Neuronal stem cell (in vitro differentiated cells): ENCODE results near the gene MEGF8.
A peak's percentile ranks its signal among the peaks of the same experiment; 100 is the strongest.

Source experiments
- DNase-seq: peaks from one replicate; pipeline ENCODE4 v3.0.0-alpha.2; 2013; ENCODE audit warnings: low spot score
- H2AFZ ChIP-seq: one replicate; pipeline ENCODE4 v1.6.1; 2013; ENCODE audit warnings: mild to moderate bottlenecking, low read length, inconsistent platforms
- H2AK5ac ChIP-seq: 2 replicates; pipeline ENCODE4 v1.6.1; 2013; ENCODE audit warnings: low read depth, mild to moderate bottlenecking, inconsistent platforms, low read length, moderate library complexity, mixed read lengths
- H2BK120ac ChIP-seq: 2 replicates; pipeline ENCODE4 v1.6.1; 2013; ENCODE audit warnings: low read depth, mild to moderate bottlenecking, inconsistent platforms, low read length, moderate library complexity, mixed read lengths
- H2BK12ac ChIP-seq: one replicate; pipeline ENCODE4 v1.6.1; 2013; ENCODE audit warnings: low read length, inconsistent platforms
- H2BK15ac ChIP-seq: 2 replicates; pipeline ENCODE4 v1.6.1; 2013; ENCODE audit warnings: mild to moderate bottlenecking, low read length, inconsistent platforms, mixed read lengths
- H2BK5ac ChIP-seq: one replicate; pipeline ENCODE4 v1.6.1; 2013; ENCODE audit warnings: inconsistent platforms, mild to moderate bottlenecking, low read length, moderate library complexity
- H3K14ac ChIP-seq: one replicate; pipeline ENCODE4 v1.6.1; 2013; ENCODE audit warnings: low read length, inconsistent platforms
- H3K18ac ChIP-seq: 2 replicates; pipeline ENCODE4 v1.6.1; 2013; ENCODE audit warnings: low read length, inconsistent platforms
- H3K23ac ChIP-seq: 2 replicates; pipeline ENCODE4 v1.6.1; 2013; ENCODE audit warnings: low read depth, mild to moderate bottlenecking, mixed read lengths, low read length, inconsistent platforms; ENCODE audit not compliant: poor library complexity
- H3K27ac ChIP-seq: replicated peaks from 3 replicates; pipeline ENCODE4 v1.5.1; 2013; ENCODE audit warnings: low read length, inconsistent platforms
- H3K27me3 ChIP-seq, 3 experiments: 2 replicates each; pipeline ENCODE4 v1.6.1; 2013; ENCODE audit warnings: low read length in 3 of 3, mild to moderate bottlenecking in 2 of 3, inconsistent platforms in 1 of 3, low read depth in 1 of 3, mixed read lengths in 1 of 3, moderate library complexity in 1 of 3; ENCODE audit not compliant: control insufficient read depth in 3 of 3, insufficient read depth in 3 of 3
- H3K36me3 ChIP-seq, 2 donors: replicated peaks in 1 of 2; 2 replicates each; pipeline ENCODE4 v1.6.1; 2013; ENCODE audit warnings: low read length in 2 of 2; ENCODE audit not compliant: control insufficient read depth in 2 of 2, insufficient read depth in 2 of 2
- H3K4ac ChIP-seq: 2 replicates; pipeline ENCODE4 v1.6.1; 2013; ENCODE audit warnings: inconsistent platforms, mild to moderate bottlenecking, low read length, moderate library complexity
- H3K4me1 ChIP-seq, 2 donors: 1 replicate in 1 of 2; 2 replicates in 1 of 2; pipeline ENCODE4 v1.6.1; 2013; ENCODE audit warnings: low read length in 2 of 2, low read depth in 1 of 2; ENCODE audit not compliant: control insufficient read depth in 2 of 2, insufficient read depth in 1 of 2
- H3K4me2 ChIP-seq: one replicate; pipeline ENCODE4 v1.6.1; 2013; ENCODE audit warnings: mild to moderate bottlenecking, low read length, inconsistent platforms; ENCODE audit not compliant: insufficient read depth, poor library complexity, severe bottlenecking
- H3K4me3 ChIP-seq, 2 donors: 2 replicates each; pipeline ENCODE4 v1.5.1; 2013; ENCODE audit warnings: low read length in 2 of 2, mild to moderate bottlenecking in 2 of 2, inconsistent platforms in 1 of 2, moderate library complexity in 1 of 2
- H3K79me1 ChIP-seq: one replicate; pipeline ENCODE4 v1.6.1; 2013; ENCODE audit warnings: low read depth, mild to moderate bottlenecking, inconsistent platforms, low read length, moderate library complexity
- H3K9ac ChIP-seq: one replicate; pipeline ENCODE4 v1.6.1; 2013; ENCODE audit warnings: mild to moderate bottlenecking, low read depth, low read length, inconsistent platforms; ENCODE audit not compliant: poor library complexity
- H3K9me3 ChIP-seq, 2 donors: replicated peaks in 1 of 2; 2 replicates each; pipeline versions ENCODE3 to v1.6.1; 2013; ENCODE audit warnings: low read length in 2 of 2, mild to moderate bottlenecking in 2 of 2, inconsistent platforms in 1 of 2, low read depth in 1 of 2, mixed read lengths in 1 of 2, moderate library complexity in 1 of 2; ENCODE audit not compliant: control insufficient read depth in 2 of 2, insufficient read depth in 1 of 2
- H4K8ac ChIP-seq: one replicate; pipeline ENCODE4 v1.6.1; 2013; ENCODE audit warnings: low read depth, mild to moderate bottlenecking, inconsistent platforms, low read length, moderate library complexity
- H4K91ac ChIP-seq: one replicate; pipeline ENCODE4 v1.6.1; 2013; ENCODE audit warnings: low read length, low read depth, mild to moderate bottlenecking, inconsistent platforms; ENCODE audit not compliant: poor library complexity
- WGBS, 2 donors: extraction: QIAGEN DNeasy Blood & Tissue Kit; methylation state at CpG; one replicate each; pipeline ENCODE4 v1.1.7; 2013; ENCODE audit warnings: missing lambda C conversion rate in 2 of 2, mixed read lengths in 1 of 2; ENCODE audit not compliant: insufficient read length in 2 of 2, insufficient replicate concordance in 1 of 2; ENCODE audit errors: extremely low coverage in 2 of 2; 5-methylcytosine and 5-hydroxymethylcytosine counted together

MEGF8 gene

DNA sequence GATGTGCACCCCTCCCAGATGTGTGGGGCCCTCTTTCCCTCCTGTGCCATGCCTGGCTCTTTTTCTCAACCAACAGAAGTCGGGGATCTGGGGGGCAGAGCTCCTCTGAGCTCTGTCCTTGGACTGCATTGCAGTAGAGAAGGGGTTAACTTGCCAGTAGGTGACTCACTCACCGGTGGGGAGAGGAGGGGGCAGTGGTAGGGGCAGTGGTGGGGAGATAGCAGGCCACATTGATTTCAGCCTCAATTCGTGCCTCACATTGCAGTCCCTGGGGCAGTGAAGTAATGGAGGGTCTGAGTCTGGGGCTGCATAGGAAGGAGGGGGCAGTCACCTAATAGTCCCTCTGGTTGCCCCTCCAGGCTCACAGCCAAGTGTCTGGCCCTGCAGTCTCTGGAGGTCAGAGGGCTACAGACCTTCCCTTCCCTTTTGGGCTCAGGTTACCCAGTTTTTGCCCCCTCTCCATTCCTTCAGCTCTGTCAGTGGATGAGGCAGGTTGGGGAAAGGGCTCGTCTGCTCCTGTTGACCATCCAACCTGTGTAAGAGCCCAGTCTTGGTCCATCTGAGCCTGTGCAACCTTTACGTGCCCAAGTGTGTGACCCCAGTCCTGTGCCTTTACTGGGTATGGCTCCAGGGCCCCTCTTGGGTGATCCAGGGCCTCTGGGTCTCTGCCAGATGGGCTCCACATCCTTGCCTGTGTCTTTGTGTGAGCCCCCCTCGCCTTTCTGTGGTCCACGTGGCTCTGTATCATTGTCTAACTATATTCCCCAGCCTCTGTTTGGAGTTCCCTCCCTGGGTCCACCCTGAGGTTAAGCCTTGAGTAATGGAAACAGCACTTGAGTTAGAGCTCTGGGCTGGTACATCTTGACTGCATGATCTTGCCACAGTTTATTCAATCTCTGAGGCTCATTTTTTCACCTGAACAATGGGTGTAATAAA, 43.3 kb upstream of the MEGF8 start:
- Histone ChIP-seq H2BK5ac (peak overlapping the region; percentile 20), H3K27me3 (peaks cover 0 to 2% (median 0%) of the 10 kb centered on the region in 3 experiments), H3K4me1 (peaks cover 42% of the 10 kb centered on the region in 2 donors), H3K9me3 (peaks cover 0 to 2% of the 10 kb centered on the region in 2 donors), H3K4me3 (peak overlapping the region in 1 of 2 donors; percentile 71), H2BK15ac (peak overlapping the region; percentile 47), H3K79me1 (peaks cover 30% of the 10 kb centered on the region), H2BK120ac (peak overlapping the region; percentile 12), H2AK5ac (peak overlapping the region; percentile 97), H3K14ac (peak overlapping the region; percentile 90), H3K23ac (no peak overlapping the region), H3K36me3 (peaks cover 9 to 17% of the 10 kb centered on the region in 2 donors), H2AFZ (peak overlapping the region; percentile 60), H2BK12ac (peak overlapping the region; percentile 92), H3K27ac (peak overlapping the region; percentile 80), H3K18ac (peak overlapping the region; percentile 97), H3K4ac (peak overlapping the region; percentile 99), H3K9ac (peak overlapping the region; percentile 38), H4K91ac (no peak overlapping the region), H4K8ac (peak overlapping the region; percentile 75), H3K4me2 (peak overlapping the region; percentile 95)
- DNase-seq: peak; percentile 39
- no CpG with 5 or more reads among the region's 7 CpGs for WGBS, 2 donors

DNA sequence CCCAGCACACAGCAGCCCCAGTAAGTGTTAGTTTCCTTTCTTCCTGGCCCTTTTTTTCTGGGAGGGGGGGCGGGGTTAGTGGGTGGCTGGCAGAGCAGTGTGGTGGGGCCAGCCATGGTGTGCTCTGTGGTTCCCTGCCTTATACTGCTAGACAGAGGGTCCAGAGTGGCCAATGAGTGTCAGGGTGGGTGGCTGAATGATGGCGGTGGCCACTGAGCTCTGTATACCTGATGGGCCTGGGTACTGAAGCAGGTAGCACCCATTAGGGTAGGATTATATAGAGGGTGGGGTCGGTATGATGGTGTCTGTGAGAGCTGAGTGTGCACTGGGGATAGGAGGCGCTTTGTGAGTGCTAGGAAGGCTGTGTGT, 42.6 kb upstream of the MEGF8 start:
- Histone ChIP-seq H3K36me3 (peaks cover 16 to 24% of the 10 kb centered on the region in 2 donors), H3K9me3 (peaks cover 0 to 2% of the 10 kb centered on the region in 2 donors), H3K4me3 (peak overlapping the region; percentile 37 to 81), H3K27me3 (peaks cover 0 to 2% (median 0%) of the 10 kb centered on the region in 3 experiments), H2AFZ (no peak overlapping the region), H3K14ac (peak overlapping the region; percentile 5), H3K23ac (peak overlapping the region; percentile 5), H3K79me1 (peaks cover 28% of the 10 kb centered on the region), H3K9ac (peak overlapping the region; percentile 51), H3K4ac (peak overlapping the region; percentile 6), H3K27ac (peak overlapping the region; percentile 80), H3K18ac (peak overlapping the region; percentile 84), H4K91ac (peak overlapping the region; percentile 31), H2BK15ac (peak overlapping the region; percentile 20), H3K4me1 (peaks cover 42% of the 10 kb centered on the region in 2 donors), H3K4me2 (no peak overlapping the region), H4K8ac (no peak overlapping the region), H2BK5ac (peak overlapping the region; percentile 20), H2AK5ac (peak overlapping the region; percentile 57), H2BK120ac (peak overlapping the region; percentile 12), H2BK12ac (peak overlapping the region; percentile 87)
- WGBS, 2 donors: no CpG with 5 or more reads among the region's 4 CpGs
- no peak for DNase-seq

- Histone ChIP-seq H3K79me1 (peaks cover 25% of the 10 kb centered on the region), H4K8ac (no peak overlapping the region), H3K14ac (peak overlapping the region; percentile 5), H3K36me3 (peaks cover 23 to 30% of the 10 kb centered on the region in 2 donors), H2AFZ (no peak overlapping the region), H3K9me3 (peaks cover 0 to 2% of the 10 kb centered on the region in 2 donors), H2BK15ac (peak overlapping the region; percentile 20), H3K4me2 (peak overlapping the region; percentile 78), H3K4ac (peak overlapping the region; percentile 91), H3K4me1 (peaks cover 42% of the 10 kb centered on the region in 2 donors), H3K27ac (peak overlapping the region; percentile 97), H4K91ac (peak overlapping the region; percentile 31), H3K4me3 (peak overlapping the region; percentile 81 to 96), H3K18ac (peak overlapping the region; percentile 98), H3K23ac (peak overlapping the region; percentile 66), H2AK5ac (peak overlapping the region; percentile 57), H2BK120ac (no peak overlapping the region), H3K27me3 (peaks cover 0 to 2% (median 0%) of the 10 kb centered on the region in 3 experiments), H2BK5ac (peak overlapping the region; percentile 20), H3K9ac (peak overlapping the region; percentile 97), H2BK12ac (peak overlapping the region; percentile 87)
- 100% methylated on average over 1 of the region's 74 CpGs; no CpG with 5 or more reads in 1 of the 2 donors for WGBS, 2 donors
- DNase-seq: peak; percentile 93
Observed at GRCh38 chr19:42283188-42284065, 42.0 kb upstream of the MEGF8 start.
